Measurements from ENCODE around the gene GZMM. TPM values are rescaled to one million over a fixed set of nuclear protein-coding genes. Genes with fewer than 3 reads are reported as not detected.

Gene GZMM
- polyA plus RNA-seq, 1 of the 3 experiments (the other 2 are of a cell fraction): not detected

DNA sequence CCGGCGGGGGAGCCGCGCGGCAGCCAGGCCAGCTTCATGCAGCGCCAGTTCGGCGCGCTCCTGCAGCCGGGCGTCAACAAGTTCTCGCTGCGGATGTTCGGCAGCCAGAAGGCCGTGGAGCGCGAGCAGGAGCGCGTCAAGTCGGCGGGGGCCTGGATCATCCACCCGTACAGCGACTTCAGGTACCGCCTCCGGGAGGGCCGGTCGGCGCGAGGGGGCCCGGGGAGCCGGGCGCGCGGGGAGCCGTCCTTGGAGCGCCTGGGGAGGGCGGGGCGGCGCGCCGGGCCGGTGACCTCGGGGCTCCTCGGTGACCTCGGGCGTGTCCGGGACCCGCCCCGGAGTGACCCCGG is 46.5 kb downstream of the GZMM start:
- Histone ChIP-seq H3K79me2 (ENCODE audit: insufficient read depth) (peaks cover 4% of the 10 kb centered on the region; the same call in 1 of the 2 replicates), H3K9me3 (no peaks in the 10 kb centered on the region), H2AFZ (ENCODE audit: low read depth) (no peak overlapping the region), H4K20me1 (ENCODE audit: insufficient read depth) (peaks cover 43% of the 10 kb centered on the region), H3K4me3 (ENCODE audit: low read depth in 2 of 2, low read length in 1 of 2) (peak overlapping the region; percentile 50 to 67), H3K9ac (no peak overlapping the region), H3K4me2 (peak overlapping the region; percentile 79), H3F3A (replicated peaks; ENCODE audit: insufficient read depth) (peaks cover 11% of the 10 kb centered on the region), H3K27ac (ENCODE audit: low read depth in 2 of 2, low read length in 1 of 2) (no peak overlapping the region), H3K27me3 (ENCODE audit: insufficient read depth) (no peaks in the 10 kb centered on the region), H3K4me1 (ENCODE audit: control insufficient read depth in 1 of 2, insufficient read depth in 2 of 2, low read depth in 1 of 2, low read length in 1 of 2) (peaks cover 4 to 23% of the 10 kb centered on the region in 2 experiments; a peak in 1 of 4 replicates), H3K9me2 (no peaks in the 10 kb centered on the region), H3K36me3 (replicated peaks in 1 of 2; ENCODE audit: control insufficient read depth in 1 of 2, insufficient read depth in 2 of 2, low read length in 1 of 2) (no peaks in the 10 kb centered on the region)
- ChIA-PET POLR2A (interaction anchor here (0.6 kb wide), 1 partner anchor 10 kb away, joined by 4 read pairs; no protein-coding TSS in a partner anchor), CTCF (no interaction called here)
- DNase-seq: peak; percentile 68
- 3% methylated on average over 12 of the region's 50 CpGs for WGBS (ENCODE audit: low lambda C conversion rate)
- no peak for TF ChIP-seq EZH2phosphoT487 (IDR thresholded peaks at IDR 0.05; ENCODE audit: borderline replicate concordance, low read depth)
- TF ChIP-seq, protein P1, sequence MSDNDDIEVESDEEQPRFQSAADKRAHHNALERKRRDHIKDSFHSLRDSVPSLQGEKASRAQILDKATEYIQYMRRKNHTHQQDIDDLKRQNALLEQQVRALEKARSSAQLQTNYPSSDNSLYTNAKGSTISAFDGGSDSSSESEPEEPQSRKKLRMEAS (IDR thresholded peaks at IDR 0.05; ENCODE audit: low read depth): peak; percentile 47; the same call in 1 of the 2 replicates
- no peak for TF ChIP-seq MXI1 (IDR thresholded peaks at IDR 0.05; ENCODE audit: low read depth, low read length)
- TF ChIP-seq TCF12 (IDR thresholded peaks at IDR 0.05): no peak
- TF ChIP-seq, protein P2, sequence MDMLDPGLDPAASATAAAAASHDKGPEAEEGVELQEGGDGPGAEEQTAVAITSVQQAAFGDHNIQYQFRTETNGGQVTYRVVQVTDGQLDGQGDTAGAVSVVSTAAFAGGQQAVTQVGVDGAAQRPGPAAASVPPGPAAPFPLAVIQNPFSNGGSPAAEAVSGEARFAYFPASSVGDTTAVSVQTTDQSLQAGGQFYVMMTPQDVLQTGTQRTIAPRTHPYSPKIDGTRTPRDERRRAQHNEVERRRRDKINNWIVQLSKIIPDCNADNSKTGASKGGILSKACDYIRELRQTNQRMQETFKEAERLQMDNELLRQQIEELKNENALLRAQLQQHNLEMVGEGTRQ (IDR thresholded peaks at IDR 0.05; ENCODE audit: borderline replicate concordance, low read depth, low read length): no peak

DNA sequence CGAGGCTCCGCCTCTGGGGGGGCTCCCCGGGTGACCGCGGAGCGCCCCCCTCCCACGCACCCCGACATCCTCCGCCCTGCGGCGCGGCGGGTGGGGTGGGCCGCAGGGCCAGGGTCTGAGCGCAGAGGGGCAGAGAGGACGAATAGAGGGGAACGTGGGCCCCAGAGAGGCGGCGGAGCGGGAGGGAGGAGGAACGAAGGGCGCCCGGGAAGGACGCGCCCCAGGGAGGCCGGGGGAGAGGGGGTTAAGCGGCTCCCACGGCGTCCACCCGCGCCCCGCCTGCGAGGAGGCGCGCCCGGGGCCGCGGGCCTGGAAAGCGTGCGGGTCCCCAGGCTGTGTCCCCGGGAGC is 46.9 kb downstream of the GZMM start:
- Histone ChIP-seq H3K36me3 (replicated peaks in 1 of 2; ENCODE audit: control insufficient read depth in 1 of 2, insufficient read depth in 2 of 2, low read length in 1 of 2) (no peaks in the 10 kb centered on the region), H3K4me3 (ENCODE audit: low read depth in 2 of 2, low read length in 1 of 2) (peak overlapping the region; percentile 50 to 67), H3K9ac (no peak overlapping the region), H2AFZ (ENCODE audit: low read depth) (no peak overlapping the region), H3K79me2 (ENCODE audit: insufficient read depth) (peaks cover 4% of the 10 kb centered on the region; the same call in 1 of the 2 replicates), H4K20me1 (ENCODE audit: insufficient read depth) (peaks cover 45% of the 10 kb centered on the region), H3F3A (replicated peaks; ENCODE audit: insufficient read depth) (peaks cover 11% of the 10 kb centered on the region), H3K4me1 (ENCODE audit: control insufficient read depth in 1 of 2, insufficient read depth in 2 of 2, low read depth in 1 of 2, low read length in 1 of 2) (peaks cover 4 to 23% of the 10 kb centered on the region in 2 experiments; a peak in 1 of 4 replicates), H3K9me2 (no peaks in the 10 kb centered on the region), H3K4me2 (peak overlapping the region; percentile 79), H3K9me3 (no peaks in the 10 kb centered on the region), H3K27ac (ENCODE audit: low read depth in 2 of 2, low read length in 1 of 2) (no peak overlapping the region), H3K27me3 (ENCODE audit: insufficient read depth) (no peaks in the 10 kb centered on the region)
- 39% methylated on average over 7 of the region's 41 CpGs for WGBS (ENCODE audit: low lambda C conversion rate)
- no peak for DNase-seq
- ChIA-PET POLR2A (no interaction called here), CTCF (no interaction called here)
- TF ChIP-seq POLR2AphosphoS5 (IDR thresholded peaks at IDR 0.05; ENCODE audit: low read depth, low read length): no peak
- no peak for TF ChIP-seq FOXM1 (IDR thresholded peaks at IDR 0.05; ENCODE audit: low read depth)
- no peak for TF ChIP-seq MXI1 (IDR thresholded peaks at IDR 0.05; ENCODE audit: low read depth, low read length)
- TF ChIP-seq TEAD4 (IDR thresholded peaks at IDR 0.05; ENCODE audit: borderline replicate concordance, insufficient read depth): no peak
- TF ChIP-seq, protein P3, sequence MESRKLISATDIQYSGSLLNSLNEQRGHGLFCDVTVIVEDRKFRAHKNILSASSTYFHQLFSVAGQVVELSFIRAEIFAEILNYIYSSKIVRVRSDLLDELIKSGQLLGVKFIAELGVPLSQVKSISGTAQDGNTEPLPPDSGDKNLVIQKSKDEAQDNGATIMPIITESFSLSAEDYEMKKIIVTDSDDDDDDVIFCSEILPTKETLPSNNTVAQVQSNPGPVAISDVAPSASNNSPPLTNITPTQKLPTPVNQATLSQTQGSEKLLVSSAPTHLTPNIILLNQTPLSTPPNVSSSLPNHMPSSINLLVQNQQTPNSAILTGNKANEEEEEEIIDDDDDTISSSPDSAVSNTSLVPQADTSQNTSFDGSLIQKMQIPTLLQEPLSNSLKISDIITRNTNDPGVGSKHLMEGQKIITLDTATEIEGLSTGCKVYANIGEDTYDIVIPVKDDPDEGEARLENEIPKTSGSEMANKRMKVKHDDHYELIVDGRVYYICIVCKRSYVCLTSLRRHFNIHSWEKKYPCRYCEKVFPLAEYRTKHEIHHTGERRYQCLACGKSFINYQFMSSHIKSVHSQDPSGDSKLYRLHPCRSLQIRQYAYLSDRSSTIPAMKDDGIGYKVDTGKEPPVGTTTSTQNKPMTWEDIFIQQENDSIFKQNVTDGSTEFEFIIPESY (IDR thresholded peaks at IDR 0.05; ENCODE audit: borderline replicate concordance, low read depth): no peak
- TF ChIP-seq GABPA (IDR thresholded peaks at IDR 0.05; ENCODE audit: low read depth): no peak
- TF ChIP-seq TAF1 (IDR thresholded peaks at IDR 0.05; ENCODE audit: borderline replicate concordance, low read depth, low read length): no peak
- TF ChIP-seq RAD21 (IDR thresholded peaks at IDR 0.05; ENCODE audit: low read length): no peak
- no peak for TF ChIP-seq NFIC (IDR thresholded peaks at IDR 0.05; ENCODE audit: borderline replicate concordance)
- no peak for TF ChIP-seq FOXJ3 (CRISPR knock-in tag; IDR thresholded peaks at IDR 0.05)
- TF ChIP-seq, protein P4, sequence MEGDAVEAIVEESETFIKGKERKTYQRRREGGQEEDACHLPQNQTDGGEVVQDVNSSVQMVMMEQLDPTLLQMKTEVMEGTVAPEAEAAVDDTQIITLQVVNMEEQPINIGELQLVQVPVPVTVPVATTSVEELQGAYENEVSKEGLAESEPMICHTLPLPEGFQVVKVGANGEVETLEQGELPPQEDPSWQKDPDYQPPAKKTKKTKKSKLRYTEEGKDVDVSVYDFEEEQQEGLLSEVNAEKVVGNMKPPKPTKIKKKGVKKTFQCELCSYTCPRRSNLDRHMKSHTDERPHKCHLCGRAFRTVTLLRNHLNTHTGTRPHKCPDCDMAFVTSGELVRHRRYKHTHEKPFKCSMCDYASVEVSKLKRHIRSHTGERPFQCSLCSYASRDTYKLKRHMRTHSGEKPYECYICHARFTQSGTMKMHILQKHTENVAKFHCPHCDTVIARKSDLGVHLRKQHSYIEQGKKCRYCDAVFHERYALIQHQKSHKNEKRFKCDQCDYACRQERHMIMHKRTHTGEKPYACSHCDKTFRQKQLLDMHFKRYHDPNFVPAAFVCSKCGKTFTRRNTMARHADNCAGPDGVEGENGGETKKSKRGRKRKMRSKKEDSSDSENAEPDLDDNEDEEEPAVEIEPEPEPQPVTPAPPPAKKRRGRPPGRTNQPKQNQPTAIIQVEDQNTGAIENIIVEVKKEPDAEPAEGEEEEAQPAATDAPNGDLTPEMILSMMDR (IDR thresholded peaks at IDR 0.05): no peak
- TF ChIP-seq TCF12 (IDR thresholded peaks at IDR 0.05): no peak
- TF ChIP-seq, protein P5, sequence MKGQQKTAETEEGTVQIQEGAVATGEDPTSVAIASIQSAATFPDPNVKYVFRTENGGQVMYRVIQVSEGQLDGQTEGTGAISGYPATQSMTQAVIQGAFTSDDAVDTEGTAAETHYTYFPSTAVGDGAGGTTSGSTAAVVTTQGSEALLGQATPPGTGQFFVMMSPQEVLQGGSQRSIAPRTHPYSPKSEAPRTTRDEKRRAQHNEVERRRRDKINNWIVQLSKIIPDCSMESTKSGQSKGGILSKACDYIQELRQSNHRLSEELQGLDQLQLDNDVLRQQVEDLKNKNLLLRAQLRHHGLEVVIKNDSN (IDR thresholded peaks at IDR 0.05; ENCODE audit: borderline replicate concordance, low read depth): no peak
- TF ChIP-seq, protein P6, sequence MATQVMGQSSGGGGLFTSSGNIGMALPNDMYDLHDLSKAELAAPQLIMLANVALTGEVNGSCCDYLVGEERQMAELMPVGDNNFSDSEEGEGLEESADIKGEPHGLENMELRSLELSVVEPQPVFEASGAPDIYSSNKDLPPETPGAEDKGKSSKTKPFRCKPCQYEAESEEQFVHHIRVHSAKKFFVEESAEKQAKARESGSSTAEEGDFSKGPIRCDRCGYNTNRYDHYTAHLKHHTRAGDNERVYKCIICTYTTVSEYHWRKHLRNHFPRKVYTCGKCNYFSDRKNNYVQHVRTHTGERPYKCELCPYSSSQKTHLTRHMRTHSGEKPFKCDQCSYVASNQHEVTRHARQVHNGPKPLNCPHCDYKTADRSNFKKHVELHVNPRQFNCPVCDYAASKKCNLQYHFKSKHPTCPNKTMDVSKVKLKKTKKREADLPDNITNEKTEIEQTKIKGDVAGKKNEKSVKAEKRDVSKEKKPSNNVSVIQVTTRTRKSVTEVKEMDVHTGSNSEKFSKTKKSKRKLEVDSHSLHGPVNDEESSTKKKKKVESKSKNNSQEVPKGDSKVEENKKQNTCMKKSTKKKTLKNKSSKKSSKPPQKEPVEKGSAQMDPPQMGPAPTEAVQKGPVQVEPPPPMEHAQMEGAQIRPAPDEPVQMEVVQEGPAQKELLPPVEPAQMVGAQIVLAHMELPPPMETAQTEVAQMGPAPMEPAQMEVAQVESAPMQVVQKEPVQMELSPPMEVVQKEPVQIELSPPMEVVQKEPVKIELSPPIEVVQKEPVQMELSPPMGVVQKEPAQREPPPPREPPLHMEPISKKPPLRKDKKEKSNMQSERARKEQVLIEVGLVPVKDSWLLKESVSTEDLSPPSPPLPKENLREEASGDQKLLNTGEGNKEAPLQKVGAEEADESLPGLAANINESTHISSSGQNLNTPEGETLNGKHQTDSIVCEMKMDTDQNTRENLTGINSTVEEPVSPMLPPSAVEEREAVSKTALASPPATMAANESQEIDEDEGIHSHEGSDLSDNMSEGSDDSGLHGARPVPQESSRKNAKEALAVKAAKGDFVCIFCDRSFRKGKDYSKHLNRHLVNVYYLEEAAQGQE (IDR thresholded peaks at IDR 0.05; ENCODE audit: low read depth, low read length): no peak
- TF ChIP-seq GATA2 (CRISPR knock-in tag; IDR thresholded peaks at IDR 0.05): no peak
